Stimulated activated naive CD4-positive, alpha-beta T cell treated with Interleukin-2 at 50 U/mL for 16 hours (primary cell): Measurements from ENCODE around the gene AIF1L.

Experiments
- DNase-seq: peaks from one replicate; lab custom pipeline; 2025; lab: John Stamatoyannopoulos, UW

AIF1L gene

GRCh38 chr9:131096269-131097125 is at the start of gene AIF1L:
Gene AIF1L (plus strand): TSS chr9:131096531. CDS start chr9:131096630, 99 bp downstream.
- no peak for DNase-seq

GRCh38 chr9:131046581-131047202 is 49.6 kb upstream of the AIF1L start:
- peak; percentile 50 for DNase-seq

- DNase-seq = no peak
Observed at GRCh38 chr9:131048332-131048731, 48.0 kb upstream of the AIF1L start.

- DNase-seq = no peak
Observed at GRCh38 chr9:131048820-131049219, 47.5 kb upstream of the AIF1L start.

- no peak for DNase-seq
Observed at GRCh38 chr9:131049829-131050715, 46.3 kb upstream of the AIF1L start.

- DNase-seq = no peak
Observed at GRCh38 chr9:131050831-131051230, 45.5 kb upstream of the AIF1L start.

- no peak for DNase-seq
Observed at GRCh38 chr9:131051592-131052517, 44.5 kb upstream of the AIF1L start.

- no peak for DNase-seq
Observed at GRCh38 chr9:131053896-131054295, 42.4 kb upstream of the AIF1L start.

GRCh38 chr9:131056781-131057506 is 39.4 kb upstream of the AIF1L start:
- DNase-seq = no peak

GRCh38 chr9:131060900-131061630 is 35.3 kb upstream of the AIF1L start:
- no peak for DNase-seq

- DNase-seq = no peak
Observed at GRCh38 chr9:131062969-131063368, 33.4 kb upstream of the AIF1L start.

GRCh38 chr9:131065599-131065998 is 30.7 kb upstream of the AIF1L start:
- DNase-seq = no peak

- DNase-seq = no peak
Observed at GRCh38 chr9:131067625-131068024, 28.7 kb upstream of the AIF1L start.

- no peak for DNase-seq
Observed at GRCh38 chr9:131068076-131068816, 28.1 kb upstream of the AIF1L start.

- DNase-seq = no peak
Observed at GRCh38 chr9:131069699-131070098, 26.6 kb upstream of the AIF1L start.

GRCh38 chr9:131072107-131072870 is 24.0 kb upstream of the AIF1L start:
- DNase-seq = no peak

- DNase-seq = no peak
Observed at GRCh38 chr9:131072871-131073237, 23.5 kb upstream of the AIF1L start.

- no peak for DNase-seq
Observed at GRCh38 chr9:131076347-131077195, 19.8 kb upstream of the AIF1L start.
